WERI-Rb-1 (cell line): ENCODE data around the gene MT1X.

Experiments used
- DNase-seq: peaks from one replicate; pipeline ENCODE4 v3.0.0-alpha.2; 2020
- H3K27ac ChIP-seq: fragments of 250-450 bp; sonication (Bioruptor Pico); 2 replicates; pipeline ENCODE4 v1.5.1; 2020; ENCODE audit warnings: mild to moderate bottlenecking, moderate library complexity
- H3K27me3 ChIP-seq: fragments of 250-450 bp; sonication (Bioruptor Pico); 2 replicates; pipeline ENCODE4 v1.5.1; 2021; ENCODE audit warnings: mild to moderate bottlenecking, low read depth, moderate library complexity; ENCODE audit not compliant: insufficient read depth, severe bottlenecking
- H3K36me3 ChIP-seq: fragments of 250-450 bp; sonication (Bioruptor Pico); 2 replicates; pipeline ENCODE4 v1.5.1; 2020; ENCODE audit warnings: mild to moderate bottlenecking, moderate library complexity
- H3K4me3 ChIP-seq: 2 replicates; pipeline ENCODE4 v1.5.1; 2011; ENCODE audit warnings: low read depth, mild to moderate bottlenecking, control low read depth, low read length
- H3K9me3 ChIP-seq: fragments of 250-450 bp; sonication (Bioruptor Pico); 2 replicates; pipeline ENCODE4 v1.5.1; 2021; ENCODE audit warnings: mild to moderate bottlenecking, moderate library complexity; ENCODE audit not compliant: severe bottlenecking
- TF ChIP-seq, protein P1 (sequence below): IDR thresholded peaks from 2 replicates; pipeline ENCODE4 v1.5.1; 2011; ENCODE audit warnings: low read depth, mild to moderate bottlenecking, control low read depth, inconsistent platforms, low read length

MT1X gene

DNA sequence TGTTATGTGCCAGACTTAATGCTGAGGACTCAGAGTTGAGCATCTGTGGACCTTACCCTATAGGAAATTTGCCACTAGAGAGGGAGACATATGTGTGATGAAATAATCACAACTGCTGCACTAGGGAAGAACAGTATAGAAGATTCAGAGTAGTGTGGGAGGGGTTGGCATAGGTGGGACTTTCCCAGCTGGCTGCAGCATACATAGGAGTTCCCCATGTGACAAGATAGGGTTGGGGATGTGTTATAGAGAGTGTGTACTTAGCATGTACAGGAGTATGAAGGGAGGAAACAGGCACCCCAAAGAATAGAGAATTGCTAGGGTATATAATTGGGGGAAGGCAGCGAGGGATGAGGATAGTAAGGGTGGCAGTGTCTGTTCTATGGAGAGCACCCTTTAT, 50.6 kb downstream of the MT1X start:
- Histone ChIP-seq H3K4me3 (no peak overlapping the region), H3K27ac (no peak overlapping the region), H3K36me3 (peaks cover 6% of the 10 kb centered on the region), H3K27me3 (no peaks in the 10 kb centered on the region), H3K9me3 (no peaks in the 10 kb centered on the region)
- TF ChIP-seq, protein P1, sequence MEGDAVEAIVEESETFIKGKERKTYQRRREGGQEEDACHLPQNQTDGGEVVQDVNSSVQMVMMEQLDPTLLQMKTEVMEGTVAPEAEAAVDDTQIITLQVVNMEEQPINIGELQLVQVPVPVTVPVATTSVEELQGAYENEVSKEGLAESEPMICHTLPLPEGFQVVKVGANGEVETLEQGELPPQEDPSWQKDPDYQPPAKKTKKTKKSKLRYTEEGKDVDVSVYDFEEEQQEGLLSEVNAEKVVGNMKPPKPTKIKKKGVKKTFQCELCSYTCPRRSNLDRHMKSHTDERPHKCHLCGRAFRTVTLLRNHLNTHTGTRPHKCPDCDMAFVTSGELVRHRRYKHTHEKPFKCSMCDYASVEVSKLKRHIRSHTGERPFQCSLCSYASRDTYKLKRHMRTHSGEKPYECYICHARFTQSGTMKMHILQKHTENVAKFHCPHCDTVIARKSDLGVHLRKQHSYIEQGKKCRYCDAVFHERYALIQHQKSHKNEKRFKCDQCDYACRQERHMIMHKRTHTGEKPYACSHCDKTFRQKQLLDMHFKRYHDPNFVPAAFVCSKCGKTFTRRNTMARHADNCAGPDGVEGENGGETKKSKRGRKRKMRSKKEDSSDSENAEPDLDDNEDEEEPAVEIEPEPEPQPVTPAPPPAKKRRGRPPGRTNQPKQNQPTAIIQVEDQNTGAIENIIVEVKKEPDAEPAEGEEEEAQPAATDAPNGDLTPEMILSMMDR: no peak
- no peak for DNase-seq
